Lower leg skin (tissue), 4 donors: ENCODE results near the gene GNAS. TPM values are rescaled to one million over a fixed set of nuclear protein-coding genes. Genes with fewer than 3 reads are reported as not detected.
A peak's percentile ranks its signal among the peaks of the same experiment; 100 is the strongest.

Experiments used
- DNase-seq, 2 donors: peaks; one replicate each; pipeline ENCODE4 v3.0.0-alpha.2; 2019; ENCODE audit warnings: low spot score in 2 of 2
- H3K4me3 ChIP-seq: fragments of 200-600 bp; sonication (generic); 2 replicates; pipeline ENCODE4 v1.5.1; 2017; ENCODE audit warnings: mild to moderate bottlenecking, low read depth; ENCODE audit not compliant: poor library complexity, severe bottlenecking
- CTCF ChIP-seq, 3 donors: fragments of 450-650 bp; IDR thresholded peaks; one replicate each; pipeline ENCODE4 v1.5.1; 2016; ENCODE audit warnings: antibody characterized with exemption in 3 of 3, mild to moderate bottlenecking in 3 of 3, moderate library complexity in 2 of 3
- POLR2A ChIP-seq, 2 donors: fragments of 450-650 bp; IDR thresholded peaks; one replicate each; pipeline ENCODE4 v1.6.1; 2016 to 2017; ENCODE audit warnings: antibody characterized with exemption in 2 of 2, mild to moderate bottlenecking in 1 of 2, moderate library complexity in 1 of 2
- WGBS, 2 donors: methylation state at CpG; one replicate each; pipeline ENCODE4 v1.1.5; 2018; 5-methylcytosine and 5-hydroxymethylcytosine counted together
- intact Hi-C: fragments of 100-400 bp; cut with DNase I; formaldehyde crosslinking; loops from one replicate; pipeline ENCODE4 v1.15.0; 2023; ENCODE audit warnings: low total_unique reads
- total RNA-seq, 4 donors: library from RNA; depleted of rRNA; stranded (reverse); fragments of >200 nt; gene quantifications; one replicate each; pipeline ENCODE4 v1.1.0, GENCODE V29; 2016

The GNAS gene
- total RNA-seq, result 100 to 1,000 TPM; 335 to 473 (median 391) TPM

GRCh38 chr20:58852543-58853271 lies at the start of gene GNAS:
GNAS (plus strand) TSS chr20:58852716.
- intact Hi-C loops, result loop anchor here (10.0 kb wide), 1 partner anchor 618 kb away; no protein-coding TSS in a partner anchor
- no peak for TF ChIP-seq POLR2A (IDR thresholded peaks at IDR 0.05)
- TF ChIP-seq CTCF (IDR thresholded peaks at IDR 0.05), result no peak
- peak within 1 kb of the TSS; percentile 6 for H3K4me3 ChIP-seq
- DNase-seq, result no peak
- 35 to 44% methylated on average over 31 to 33 of the region's 35 CpGs for WGBS, 2 donors

DNA sequence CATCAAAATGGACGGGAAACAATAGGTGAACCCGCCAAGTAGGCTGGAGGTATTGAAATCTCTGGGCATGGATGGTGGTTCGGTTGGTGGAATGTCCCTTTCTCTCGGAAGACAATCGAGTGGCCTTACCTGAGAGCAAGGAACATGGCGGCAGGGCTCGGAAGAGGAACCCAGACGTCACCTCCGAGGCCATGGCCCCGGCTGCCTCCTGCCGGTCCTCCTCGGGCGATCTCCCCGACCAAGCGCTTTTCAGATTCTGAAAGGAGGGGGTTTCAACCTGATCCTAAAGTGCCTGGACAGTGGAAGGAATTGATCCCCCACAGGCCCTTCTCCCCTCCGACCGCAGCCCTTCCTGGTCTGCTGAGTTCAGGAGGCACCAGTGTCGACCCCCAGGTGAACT lies 49.0 kb upstream of the GNAS start:
- no peak for DNase-seq
- intact Hi-C loops, result loop anchor here (1.0 kb wide), 1 partner anchor 20 kb away; no protein-coding TSS in a partner anchor
- 87 to 90% methylated on average over 18 of the region's 18 CpGs for WGBS, 2 donors
- TF ChIP-seq POLR2A (IDR thresholded peaks at IDR 0.05), result no peak
- no peak for TF ChIP-seq CTCF (IDR thresholded peaks at IDR 0.05)
- H3K4me3 ChIP-seq, result no peak overlapping the region

DNA sequence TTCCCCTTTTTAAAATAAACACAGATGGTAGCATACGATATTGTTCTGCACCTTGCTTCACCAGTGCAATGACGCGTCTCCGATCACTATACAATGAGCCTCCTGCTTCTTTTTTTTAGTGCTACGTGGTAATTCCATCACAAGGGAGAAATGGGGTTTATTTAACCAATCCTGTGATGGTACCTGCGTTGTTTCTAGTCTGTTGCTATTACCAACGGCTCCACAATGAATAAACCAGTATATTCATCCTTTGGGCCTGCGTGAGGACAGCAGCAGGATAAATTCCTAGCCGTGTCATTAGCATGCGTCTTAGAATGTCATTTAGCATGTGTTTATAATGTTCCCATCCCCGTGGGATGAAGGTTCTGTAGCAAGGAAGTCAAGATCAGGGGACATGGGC lies 44.7 kb upstream of the GNAS start:
- intact Hi-C loops, result no loop called here
- TF ChIP-seq CTCF (IDR thresholded peaks at IDR 0.05) (no peak), POLR2A (IDR thresholded peaks at IDR 0.05) (no peak)
- no peak for DNase-seq
- no peak overlapping the region for H3K4me3 ChIP-seq
- 84 to 89% methylated on average over 11 of the region's 11 CpGs for WGBS, 2 donors

- intact Hi-C loops, result no loop called here
- DNase-seq, result no peak
- TF ChIP-seq CTCF (IDR thresholded peaks at IDR 0.05) (no peak), POLR2A (IDR thresholded peaks at IDR 0.05) (no peak)
- WGBS, 2 donors, result 64 to 70% methylated on average over 17 of the region's 17 CpGs
- no peak overlapping the region for H3K4me3 ChIP-seq
Measured at GRCh38 chr20:58808271-58809046, 44.1 kb upstream of the GNAS start.

- no peak overlapping the region for H3K4me3 ChIP-seq
- intact Hi-C loops, result no loop called here
- 77 to 81% methylated on average over 19 of the region's 19 CpGs for WGBS, 2 donors
- no peak for DNase-seq
- TF ChIP-seq CTCF (IDR thresholded peaks at IDR 0.05) (no peak), POLR2A (IDR thresholded peaks at IDR 0.05) (no peak)
Measured at GRCh38 chr20:58810116-58810878, 42.2 kb upstream of the GNAS start.
